HG03558 (cell line): ENCODE results near the gene PLD1.
"Not testable (repeated sequence)": the region's sequence is repeated elsewhere in the genome, so short reads cannot be mapped to it uniquely, and the experiment has no call there.

Source experiments
- ATAC-seq: cut with Tn5 transposase; IDR thresholded peaks from one replicate; pipeline ENCODE4 v1.9.1; 2021; ENCODE audit warnings: moderate number of reproducible peaks; ENCODE audit not compliant: unreplicated experiment; ENCODE audit errors: extremely low read depth

The PLD1 gene

GRCh38 chr3:171748064-171748924, 62.0 kb downstream of the PLD1 start:
- no peak for ATAC-seq

- ATAC-seq: no peak
Observed at GRCh38 chr3:171747223-171747920, 62.9 kb downstream of the PLD1 start.

DNA sequence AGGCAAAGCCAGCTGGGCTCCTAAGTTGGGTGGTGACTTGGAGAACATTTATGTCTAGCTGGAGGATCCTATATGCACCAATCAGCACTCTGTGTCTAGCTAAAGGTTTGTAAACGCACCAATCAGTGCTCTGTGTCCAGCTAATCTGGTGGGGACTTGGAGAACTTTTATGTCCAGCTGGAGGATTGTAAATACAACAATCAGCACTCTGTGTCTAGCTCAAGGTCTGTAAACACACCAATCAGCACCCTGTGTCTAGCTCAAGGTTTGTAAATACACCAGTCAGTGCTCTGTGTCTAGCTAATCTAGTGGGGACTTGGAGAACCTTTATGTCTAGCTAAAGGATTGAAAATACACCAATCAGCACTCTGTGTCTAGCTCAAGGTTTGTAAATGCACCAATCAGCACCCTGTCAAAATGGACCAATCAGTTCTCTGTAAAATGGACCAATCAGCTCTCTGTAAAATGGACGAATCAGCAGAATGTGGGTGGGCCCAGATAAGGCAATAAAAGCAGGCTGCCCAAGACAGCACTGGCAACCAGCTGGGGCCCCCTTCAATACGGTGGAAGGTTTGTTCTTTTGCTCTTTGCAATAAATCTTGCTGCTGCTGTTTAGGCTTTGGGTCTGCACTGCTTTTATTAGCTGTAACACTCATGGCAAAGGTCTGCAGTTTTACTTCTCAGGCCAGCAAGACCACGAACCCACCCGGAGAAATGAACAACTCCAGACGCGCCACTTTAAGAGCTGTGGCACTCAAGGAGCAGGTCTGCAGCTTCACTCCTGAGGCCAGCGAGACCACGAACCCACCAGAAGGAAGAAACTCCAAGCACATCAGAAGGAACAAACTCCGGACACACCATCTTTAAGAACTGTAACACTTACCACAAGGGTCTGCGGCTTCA, 63.7 kb downstream of the PLD1 start:
- ATAC-seq: not testable (repeated sequence)

DNA sequence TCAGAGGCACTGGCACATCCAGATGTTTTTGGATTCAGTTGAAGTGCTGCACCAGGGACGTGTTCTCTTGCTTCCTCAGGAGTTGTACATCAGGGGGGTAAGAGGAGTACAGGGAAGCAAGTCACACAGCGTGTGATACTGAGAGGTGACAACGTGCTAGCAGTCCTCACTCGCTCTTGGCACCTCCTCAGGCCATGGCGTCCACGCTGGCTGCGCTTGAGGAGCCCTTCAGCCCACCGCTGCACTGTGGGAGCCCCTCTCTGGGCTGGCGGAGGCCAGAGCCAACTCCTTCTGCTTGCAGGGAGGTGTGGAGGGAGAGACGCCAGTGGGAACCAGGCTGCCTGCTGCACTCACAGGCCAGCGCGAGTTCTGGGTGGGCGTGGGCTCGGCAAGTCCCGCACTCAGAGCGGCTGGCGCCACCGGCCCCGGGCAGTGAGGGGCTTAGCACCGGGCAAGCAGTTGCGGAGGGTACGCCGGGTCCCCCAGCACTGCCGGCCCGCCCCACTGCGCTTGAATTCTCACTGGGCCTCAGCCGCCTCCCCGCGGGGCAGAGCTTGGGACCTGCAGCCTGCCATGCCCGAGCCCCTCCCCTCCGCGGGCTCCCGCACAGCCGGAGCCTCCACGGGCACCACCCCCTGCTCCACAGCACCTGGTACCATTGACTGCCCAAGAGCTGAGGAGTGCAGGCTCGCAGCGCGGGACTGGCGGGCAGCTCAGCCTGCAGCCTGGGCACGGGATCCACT, 64.5 kb downstream of the PLD1 start:
- ATAC-seq: no peak

GRCh38 chr3:171744158-171744741, 66.0 kb downstream of the PLD1 start:
- ATAC-seq: no peak

GRCh38 chr3:171743327-171744157, 66.7 kb downstream of the PLD1 start:
- no peak for ATAC-seq

DNA sequence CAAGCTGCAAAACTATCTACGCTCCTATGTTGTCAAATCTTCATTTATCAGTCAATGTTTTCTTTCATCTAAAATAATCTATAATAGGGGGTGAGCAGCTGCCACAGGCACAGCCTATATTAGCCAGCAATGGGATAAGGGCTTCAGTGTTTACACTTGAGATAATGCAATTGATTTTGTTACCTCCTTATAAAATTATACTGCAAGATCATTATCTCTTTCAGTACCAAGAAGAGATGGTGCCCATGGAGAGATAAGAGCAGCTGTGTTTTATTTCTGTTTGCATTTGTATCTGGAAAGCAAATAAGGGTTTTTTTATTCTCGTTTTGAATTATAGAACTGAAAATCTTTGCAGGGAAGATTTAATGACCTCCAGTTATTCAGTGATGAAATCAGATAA, 68.9 kb downstream of the PLD1 start:
- ATAC-seq: no peak

- ATAC-seq: no peak
Observed at GRCh38 chr3:171736556-171736955, 73.7 kb downstream of the PLD1 start.

DNA sequence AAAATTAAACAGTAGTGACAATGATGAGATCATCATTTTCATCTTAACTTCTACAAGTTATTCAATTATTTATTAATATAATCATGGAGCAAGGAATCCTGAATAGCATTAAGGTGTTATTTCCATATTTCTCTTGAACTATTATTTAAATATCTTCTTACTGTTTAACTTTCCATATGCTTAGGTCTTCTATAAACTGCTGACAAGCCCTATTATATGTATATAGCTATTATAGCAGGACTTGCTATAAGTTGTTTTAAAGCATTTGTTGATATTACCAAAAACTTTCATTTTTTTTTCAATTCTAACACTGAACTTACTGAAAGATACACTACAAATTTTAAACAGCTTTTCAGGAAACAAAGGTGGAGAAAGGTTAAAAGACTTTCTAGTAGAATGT, 76.7 kb downstream of the PLD1 start:
- ATAC-seq: no peak

DNA sequence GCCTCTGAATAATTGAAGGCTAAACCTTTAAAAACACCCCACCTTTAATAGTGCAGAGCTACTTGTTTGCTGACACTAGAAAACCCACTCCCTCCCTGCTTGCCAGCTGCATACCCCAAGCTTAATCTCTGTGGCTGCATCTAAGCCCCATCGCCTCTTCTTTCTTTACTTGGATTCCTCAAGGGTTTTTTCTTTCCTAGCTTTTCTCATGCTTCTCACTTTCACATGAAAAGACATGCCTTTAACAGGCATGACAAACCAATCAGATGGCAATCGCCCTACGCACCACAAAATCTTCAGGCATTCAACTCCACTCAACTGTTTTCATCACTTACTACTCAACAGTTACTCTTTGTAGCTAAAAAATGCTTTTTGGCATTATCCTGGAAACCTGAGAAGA, 77.5 kb downstream of the PLD1 start:
- no peak for ATAC-seq

- ATAC-seq: no peak
Observed at GRCh38 chr3:171731691-171732090, 78.6 kb downstream of the PLD1 start.

GRCh38 chr3:171729452-171730334, 80.6 kb downstream of the PLD1 start:
- no peak for ATAC-seq

DNA sequence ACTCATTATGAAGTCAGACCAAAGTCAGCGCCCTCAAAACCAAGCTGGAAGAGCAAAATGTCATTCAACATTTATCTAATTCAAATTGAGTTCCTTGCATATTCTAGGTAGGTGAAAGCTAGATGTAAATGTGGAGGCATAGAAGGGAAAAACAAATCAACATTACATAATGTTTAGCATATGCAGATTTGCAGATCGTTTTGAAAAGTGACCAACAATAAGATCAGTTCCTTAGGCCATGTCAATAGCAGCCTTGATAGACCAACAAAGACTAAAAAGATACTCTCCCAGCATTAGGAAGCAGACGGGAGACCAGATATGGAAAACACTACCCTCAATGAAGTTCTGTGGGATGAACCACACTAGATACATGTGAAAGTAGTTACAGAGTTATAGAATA, 83.0 kb downstream of the PLD1 start:
- ATAC-seq: no peak

GRCh38 chr3:171718493-171719185, 91.6 kb downstream of the PLD1 start:
- no peak for ATAC-seq

- no peak for ATAC-seq
Observed at GRCh38 chr3:171715155-171715554, 95.1 kb downstream of the PLD1 start.

- no peak for ATAC-seq
Observed at GRCh38 chr3:171712171-171712938, 97.9 kb downstream of the PLD1 start.
